Bronchial epithelial cell (primary cell): ENCODE measurements around the gene TP53AIP1. TPM values are rescaled to one million over a fixed set of nuclear protein-coding genes. Genes with fewer than 3 reads are reported as not detected.
A peak's percentile ranks its signal among the peaks of the same experiment; 100 is the strongest.

Experiments
- DNase-seq: peaks from one replicate; pipeline ENCODE4 v3.0.0-alpha.2; 2010; ENCODE audit warnings: low read depth
- FAIRE-seq: peaks from 2 replicates; lab custom pipeline; 2011; peaks lifted over from hg19 to GRCh38; lab: Jason Lieb, UNC
- H3K27me3 ChIP-seq: 2 replicates; pipeline ENCODE4 v1.5.1; 2011; ENCODE audit warnings: low read length; ENCODE audit not compliant: control insufficient read depth, insufficient read depth
- H3K36me3 ChIP-seq: 2 replicates; pipeline ENCODE4 v1.5.1; 2011; ENCODE audit warnings: low read length; ENCODE audit not compliant: control insufficient read depth, insufficient read depth
- H3K4me3 ChIP-seq: 2 replicates; pipeline ENCODE4 v1.5.1; 2011; ENCODE audit warnings: mild to moderate bottlenecking, low read depth, low read length, control low read depth
- total RNA-seq: library from RNA; depleted of rRNA; stranded (reverse); fragments of >200 nt; gene quantifications from 2 replicates; pipeline ENCODE4 v1.2.1, GENCODE V29; 2014
- TF ChIP-seq, protein P1 (sequence below): IDR thresholded peaks from 2 replicates; pipeline ENCODE4 v1.5.1; 2011; ENCODE audit warnings: mild to moderate bottlenecking, moderate library complexity, low read length, control low read depth, inconsistent platforms; ENCODE audit not compliant: insufficient read depth, severe bottlenecking

The TP53AIP1 gene
- total RNA-seq, 1 donor from 2014 or later = 1.3 TPM

GRCh38 chr11:128928400-128928799 is 14.3 kb downstream of the TP53AIP1 start:
- DNase-seq = peak; percentile 33
- TF ChIP-seq, protein P1, sequence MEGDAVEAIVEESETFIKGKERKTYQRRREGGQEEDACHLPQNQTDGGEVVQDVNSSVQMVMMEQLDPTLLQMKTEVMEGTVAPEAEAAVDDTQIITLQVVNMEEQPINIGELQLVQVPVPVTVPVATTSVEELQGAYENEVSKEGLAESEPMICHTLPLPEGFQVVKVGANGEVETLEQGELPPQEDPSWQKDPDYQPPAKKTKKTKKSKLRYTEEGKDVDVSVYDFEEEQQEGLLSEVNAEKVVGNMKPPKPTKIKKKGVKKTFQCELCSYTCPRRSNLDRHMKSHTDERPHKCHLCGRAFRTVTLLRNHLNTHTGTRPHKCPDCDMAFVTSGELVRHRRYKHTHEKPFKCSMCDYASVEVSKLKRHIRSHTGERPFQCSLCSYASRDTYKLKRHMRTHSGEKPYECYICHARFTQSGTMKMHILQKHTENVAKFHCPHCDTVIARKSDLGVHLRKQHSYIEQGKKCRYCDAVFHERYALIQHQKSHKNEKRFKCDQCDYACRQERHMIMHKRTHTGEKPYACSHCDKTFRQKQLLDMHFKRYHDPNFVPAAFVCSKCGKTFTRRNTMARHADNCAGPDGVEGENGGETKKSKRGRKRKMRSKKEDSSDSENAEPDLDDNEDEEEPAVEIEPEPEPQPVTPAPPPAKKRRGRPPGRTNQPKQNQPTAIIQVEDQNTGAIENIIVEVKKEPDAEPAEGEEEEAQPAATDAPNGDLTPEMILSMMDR = no peak
- Histone ChIP-seq H3K36me3 (no peaks in the 10 kb centered on the region), H3K27me3 (no peaks in the 10 kb centered on the region), H3K4me3 (no peak overlapping the region)
- no peak for FAIRE-seq

- Histone ChIP-seq H3K36me3 (no peaks in the 10 kb centered on the region), H3K4me3 (no peak overlapping the region), H3K27me3 (no peaks in the 10 kb centered on the region)
- FAIRE-seq = no peak
- DNase-seq = no peak
- TF ChIP-seq, protein P1 = no peak
Measured at GRCh38 chr11:128927683-128928336, 14.9 kb downstream of the TP53AIP1 start.

- Histone ChIP-seq H3K4me3 (no peak overlapping the region), H3K27me3 (no peaks in the 10 kb centered on the region), H3K36me3 (no peaks in the 10 kb centered on the region)
- TF ChIP-seq, protein P1 = no peak
- DNase-seq (no peak), FAIRE-seq (no peak)
Measured at GRCh38 chr11:128927108-128927461, 15.6 kb downstream of the TP53AIP1 start.

DNA sequence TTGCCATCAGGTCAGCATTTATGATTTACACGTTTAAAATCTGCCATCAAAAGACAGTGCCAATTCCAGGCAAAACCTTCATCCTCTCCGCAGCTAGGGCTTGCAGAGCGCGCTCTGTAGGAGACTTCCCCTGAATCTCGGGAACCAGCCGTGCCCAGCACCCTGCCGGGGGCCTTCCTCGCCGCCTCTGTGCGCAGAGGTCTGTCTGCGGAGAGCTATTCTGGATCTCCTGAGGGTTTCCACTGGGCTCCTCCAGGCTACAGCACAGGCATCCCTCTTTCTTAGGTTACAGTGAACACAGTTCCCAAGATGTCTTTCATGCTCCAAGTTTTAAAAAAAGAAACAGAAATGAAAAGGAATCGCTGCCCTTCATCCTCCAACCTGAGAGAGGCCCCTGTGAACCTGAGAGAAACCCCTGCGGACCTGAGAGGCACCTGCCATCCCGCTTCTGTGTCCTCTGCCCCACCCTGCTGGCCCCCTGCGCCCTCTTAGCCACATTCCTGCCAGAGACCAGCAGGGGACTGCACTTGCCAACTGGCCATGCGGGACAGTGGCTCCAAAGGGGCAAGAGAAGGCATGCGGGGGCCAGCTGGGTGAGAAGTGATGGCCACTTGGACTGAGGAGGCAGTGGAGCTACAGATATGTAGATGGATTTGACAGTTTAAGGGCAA is 16.1 kb downstream of the TP53AIP1 start:
- no peak for FAIRE-seq
- Histone ChIP-seq H3K4me3 (no peak overlapping the region), H3K27me3 (no peaks in the 10 kb centered on the region), H3K36me3 (no peaks in the 10 kb centered on the region)
- DNase-seq = no peak
- TF ChIP-seq, protein P1 = no peak

DNA sequence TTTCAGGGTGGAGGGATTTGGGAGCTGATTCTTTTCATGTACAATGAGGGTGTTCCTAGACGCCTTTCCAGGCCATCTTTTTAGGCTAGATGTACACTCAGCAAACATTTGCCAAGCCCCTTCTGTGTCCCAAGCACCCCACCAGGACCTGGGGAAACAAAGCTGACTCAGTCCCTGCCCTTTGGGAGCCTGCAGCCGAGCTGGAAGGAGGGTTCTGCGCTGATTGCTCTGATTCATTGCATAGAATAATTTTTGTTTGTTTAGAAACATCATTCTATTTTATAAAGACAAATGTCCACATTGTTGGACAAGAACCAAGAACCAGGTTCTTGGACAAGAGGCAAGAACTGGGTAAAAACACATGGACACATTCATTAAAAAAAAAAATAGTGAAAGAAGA is 16.7 kb downstream of the TP53AIP1 start:
- TF ChIP-seq, protein P1 = no peak
- no peak for DNase-seq
- no peaks in the 10 kb centered on the region for H3K27me3 ChIP-seq
- FAIRE-seq = no peak
- H3K36me3 ChIP-seq = no peaks in the 10 kb centered on the region
- H3K4me3 ChIP-seq = no peak overlapping the region
